Gastroesophageal sphincter (tissue), 4 donors: ENCODE results near the gene WDR26. TPM values are rescaled to one million over a fixed set of nuclear protein-coding genes. Genes with fewer than 3 reads are reported as not detected.
A peak's percentile ranks its signal among the peaks of the same experiment; 100 is the strongest.

ENCODE experiments used
- ATAC-seq: fragments of 150-250 bp; one replicate; pipeline ENCODE4 v1.9.1; 2016; ENCODE audit warnings: mild to moderate bottlenecking, moderate library complexity
- H3K27ac ChIP-seq, 4 donors: fragments of 200-600 bp; sonication (generic) in 3 of 4; 1 replicate in 3 of 4; 2 replicates in 1 of 4; pipeline ENCODE4 v1.5.1; 2016 to 2019
- H3K27me3 ChIP-seq: fragments of 200-600 bp; sonication (generic); one replicate; pipeline ENCODE4 v1.5.1; 2019
- H3K36me3 ChIP-seq, 2 donors: fragments of 200-600 bp; sonication (generic); one replicate each; pipeline ENCODE4 v1.5.1; 2019; ENCODE audit warnings: control low read depth in 1 of 2
- H3K4me1 ChIP-seq, 3 donors: fragments of 200-600 bp; sonication (generic); 1 replicate in 2 of 3; 2 replicates in 1 of 3; pipeline ENCODE4 v1.5.1; 2016 to 2019; ENCODE audit warnings: control low read depth in 2 of 3
- H3K4me3 ChIP-seq, 2 donors: fragments of 200-600 bp; sonication (generic); one replicate each; pipeline ENCODE4 v1.5.1; 2019; ENCODE audit warnings: mild to moderate bottlenecking in 1 of 2, moderate library complexity in 1 of 2
- H3K9me3 ChIP-seq, 3 donors: fragments of 200-600 bp; sonication (generic); one replicate each; pipeline ENCODE4 v1.5.1; 2017 to 2019; ENCODE audit warnings: control low read depth in 2 of 3
- EP300 ChIP-seq: sonication (generic); formaldehyde crosslinking; IDR thresholded peaks from one replicate; pipeline ENCODE4 v1.6.1; 2017; ENCODE audit warnings: antibody characterized with exemption, mild to moderate bottlenecking
- POLR2A ChIP-seq, 2 donors: fragments of 450-650 bp; IDR thresholded peaks; one replicate each; pipeline ENCODE4 v1.6.1; 2017; ENCODE audit warnings: antibody characterized with exemption in 2 of 2, mild to moderate bottlenecking in 2 of 2, moderate library complexity in 1 of 2
- POLR2AphosphoS5 ChIP-seq: sonication (generic); formaldehyde crosslinking; IDR thresholded peaks from one replicate; pipeline ENCODE4 v1.6.1; 2017; ENCODE audit warnings: antibody characterized with exemption
- WGBS, 2 donors: methylation state at CpG; one replicate each; pipeline ENCODE4 v1.1.5; 2018; ENCODE audit warnings: low coverage in 1 of 2; 5-methylcytosine and 5-hydroxymethylcytosine counted together
- total RNA-seq, 4 donors: library from RNA; depleted of rRNA; stranded (reverse); fragments of >200 nt; gene quantifications; one replicate each; pipeline ENCODE4 v1.1.0, GENCODE V29; 2016
- TF ChIP-seq, protein P1 (sequence below), 4 experiments: fragments of 200-600 bp in 2 of 4; fragments of 450-650 bp in 2 of 4; sonication (generic) in 1 of 4; IDR thresholded peaks; one replicate each; pipeline ENCODE4 v1.5.1; 2017 to 2019; ENCODE audit warnings: antibody characterized with exemption in 4 of 4, mild to moderate bottlenecking in 2 of 4, moderate library complexity in 2 of 4

Gene WDR26
- total RNA-seq, 4 donors from 2014 or later: 63.9 to 94.5 (median 77.7) TPM

DNA sequence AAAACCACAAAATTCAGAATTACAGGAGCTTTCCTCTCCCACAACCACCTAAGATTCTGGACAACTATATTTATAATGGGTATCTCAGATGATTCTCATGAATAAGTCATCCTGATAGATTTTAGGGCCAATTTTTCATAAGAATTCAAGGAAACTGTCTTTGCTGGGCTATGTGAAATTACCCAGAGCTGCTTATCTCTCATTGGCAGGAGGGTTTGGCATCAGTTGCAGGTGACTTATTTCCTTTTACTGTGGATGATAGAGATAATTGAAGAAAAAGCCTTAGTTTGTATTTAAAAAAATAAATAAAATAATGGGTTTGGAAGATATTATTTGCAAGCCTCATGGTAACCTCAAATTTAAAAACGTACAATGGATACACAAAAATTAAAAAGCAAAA lies 38.2 kb upstream of the WDR26 start:
- Histone ChIP-seq H3K27me3 (no peaks in the 10 kb centered on the region), H3K27ac (no peak overlapping the region), H3K9me3 (no peaks in the 10 kb centered on the region), H3K4me3 (no peak overlapping the region), H3K4me1 (no peaks in the 10 kb centered on the region), H3K36me3 (no peaks in the 10 kb centered on the region)
- WGBS, 2 donors: 80 to 100% methylated on average over 1 of the region's 1 CpG
- TF ChIP-seq POLR2AphosphoS5 (no peak), POLR2A (IDR thresholded peaks at IDR 0.05) (no peak), EP300 (no peak)
- TF ChIP-seq, protein P1, sequence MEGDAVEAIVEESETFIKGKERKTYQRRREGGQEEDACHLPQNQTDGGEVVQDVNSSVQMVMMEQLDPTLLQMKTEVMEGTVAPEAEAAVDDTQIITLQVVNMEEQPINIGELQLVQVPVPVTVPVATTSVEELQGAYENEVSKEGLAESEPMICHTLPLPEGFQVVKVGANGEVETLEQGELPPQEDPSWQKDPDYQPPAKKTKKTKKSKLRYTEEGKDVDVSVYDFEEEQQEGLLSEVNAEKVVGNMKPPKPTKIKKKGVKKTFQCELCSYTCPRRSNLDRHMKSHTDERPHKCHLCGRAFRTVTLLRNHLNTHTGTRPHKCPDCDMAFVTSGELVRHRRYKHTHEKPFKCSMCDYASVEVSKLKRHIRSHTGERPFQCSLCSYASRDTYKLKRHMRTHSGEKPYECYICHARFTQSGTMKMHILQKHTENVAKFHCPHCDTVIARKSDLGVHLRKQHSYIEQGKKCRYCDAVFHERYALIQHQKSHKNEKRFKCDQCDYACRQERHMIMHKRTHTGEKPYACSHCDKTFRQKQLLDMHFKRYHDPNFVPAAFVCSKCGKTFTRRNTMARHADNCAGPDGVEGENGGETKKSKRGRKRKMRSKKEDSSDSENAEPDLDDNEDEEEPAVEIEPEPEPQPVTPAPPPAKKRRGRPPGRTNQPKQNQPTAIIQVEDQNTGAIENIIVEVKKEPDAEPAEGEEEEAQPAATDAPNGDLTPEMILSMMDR (IDR thresholded peaks at IDR 0.05): no peak
- no peak for ATAC-seq

DNA sequence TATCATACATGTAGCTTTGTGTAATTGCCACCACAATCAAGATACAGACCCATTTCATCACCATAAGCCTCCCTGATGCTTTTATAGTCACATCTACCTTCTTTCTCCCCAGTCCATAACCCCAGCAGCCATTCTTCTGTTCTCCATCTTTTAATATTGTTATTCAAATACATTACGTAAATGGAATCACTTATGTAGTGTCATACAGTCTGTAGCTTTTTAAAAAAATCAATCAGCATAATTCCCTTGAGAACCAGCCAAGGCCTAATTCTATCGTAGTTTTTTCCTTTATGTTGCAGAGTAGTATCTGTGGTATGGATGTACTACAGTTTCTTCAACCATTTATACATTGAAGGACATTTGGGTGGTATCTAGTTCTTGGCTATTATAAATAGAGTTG lies 31.6 kb upstream of the WDR26 start:
- TF ChIP-seq, protein P1 (IDR thresholded peaks at IDR 0.05): no peak
- no peak for TF ChIP-seq EP300
- no peak for TF ChIP-seq POLR2AphosphoS5
- no peak for TF ChIP-seq POLR2A (IDR thresholded peaks at IDR 0.05)
- ATAC-seq: no peak
- WGBS, 2 donors: 71 to 76% methylated on average over 2 of the region's 2 CpGs

DNA sequence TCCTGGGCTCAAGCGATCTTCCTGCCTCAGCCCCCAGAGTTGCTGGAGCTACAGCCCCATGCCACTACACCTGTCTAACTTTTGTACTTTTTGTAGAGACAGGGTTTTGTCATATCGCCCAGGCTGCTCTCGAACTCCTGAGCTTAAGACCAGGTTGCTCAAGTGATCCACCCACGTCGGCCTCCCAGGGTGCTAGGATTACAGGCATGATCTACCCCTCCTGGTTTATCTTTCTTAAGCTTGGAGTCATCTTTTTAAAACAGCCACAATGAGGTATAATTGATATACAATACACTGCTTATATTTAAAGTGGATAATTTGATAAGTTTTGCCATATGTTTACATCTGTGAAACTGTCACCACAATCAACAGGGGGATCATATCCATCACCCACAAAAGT lies 25.4 kb upstream of the WDR26 start:
- peak overlapping the region in 3 of 4 donors; percentile 39 to 84 (median 83) for H3K27ac ChIP-seq
- H3K4me3 ChIP-seq: no peak overlapping the region
- peaks cover 3 to 51% (median 7%) of the 10 kb centered on the region in 3 donors for H3K4me1 ChIP-seq
- no peak for ATAC-seq
- H3K27me3 ChIP-seq: no peaks in the 10 kb centered on the region
- TF ChIP-seq POLR2A (IDR thresholded peaks at IDR 0.05): no peak
- TF ChIP-seq POLR2AphosphoS5: no peak
- TF ChIP-seq, protein P1 (IDR thresholded peaks at IDR 0.05): no peak
- no peak for TF ChIP-seq EP300
- H3K9me3 ChIP-seq: no peaks in the 10 kb centered on the region
- H3K36me3 ChIP-seq: no peaks in the 10 kb centered on the region
- 89% methylated on average over 5 of the region's 5 CpGs; no CpG with 5 or more reads in 1 of the 2 donors for WGBS, 2 donors

More for the DNA sequence above, 31.6 kb upstream of the WDR26 start:
- no peaks in the 10 kb centered on the region for H3K27me3 ChIP-seq
- H3K27ac ChIP-seq: no peak overlapping the region
- H3K9me3 ChIP-seq: no peaks in the 10 kb centered on the region
- no peak overlapping the region for H3K4me3 ChIP-seq
- no peaks in the 10 kb centered on the region for H3K36me3 ChIP-seq
- H3K4me1 ChIP-seq: no peaks in the 10 kb centered on the region

DNA sequence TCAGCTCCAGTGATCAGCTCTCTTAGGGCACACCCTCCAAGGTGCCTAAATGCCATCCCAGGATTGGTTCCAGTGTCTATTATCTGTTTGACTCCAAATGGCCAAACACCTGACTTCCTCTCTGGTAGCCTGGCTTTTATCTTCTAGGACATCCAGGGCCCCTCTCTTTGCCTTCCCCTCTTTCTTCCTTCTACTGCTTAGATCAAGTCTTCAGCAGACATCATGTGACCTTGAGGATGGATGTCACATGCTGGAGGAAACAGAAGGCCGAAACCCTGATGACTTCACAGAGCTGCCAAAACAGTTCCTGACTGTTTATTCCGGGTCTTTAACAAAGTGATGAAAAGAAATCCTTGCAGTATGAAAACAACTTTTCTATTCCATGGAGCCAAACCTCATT lies 24.4 kb upstream of the WDR26 start:
- H3K27ac ChIP-seq: peak overlapping the region in 3 of 4 donors; percentile 53 to 84 (median 83)
- no peaks in the 10 kb centered on the region for H3K9me3 ChIP-seq
- no peak overlapping the region for H3K4me3 ChIP-seq
- H3K36me3 ChIP-seq: no peaks in the 10 kb centered on the region
- ATAC-seq: no peak
- no peaks in the 10 kb centered on the region for H3K27me3 ChIP-seq
- TF ChIP-seq, protein P1 (IDR thresholded peaks at IDR 0.05): no peak
- TF ChIP-seq EP300: no peak
- no peak for TF ChIP-seq POLR2A (IDR thresholded peaks at IDR 0.05)
- no peak for TF ChIP-seq POLR2AphosphoS5
- WGBS, 2 donors: 0 to 27% methylated on average over 1 to 2 of the region's 2 CpGs
- H3K4me1 ChIP-seq: peaks cover 5 to 60% (median 7%) of the 10 kb centered on the region in 3 donors

DNA sequence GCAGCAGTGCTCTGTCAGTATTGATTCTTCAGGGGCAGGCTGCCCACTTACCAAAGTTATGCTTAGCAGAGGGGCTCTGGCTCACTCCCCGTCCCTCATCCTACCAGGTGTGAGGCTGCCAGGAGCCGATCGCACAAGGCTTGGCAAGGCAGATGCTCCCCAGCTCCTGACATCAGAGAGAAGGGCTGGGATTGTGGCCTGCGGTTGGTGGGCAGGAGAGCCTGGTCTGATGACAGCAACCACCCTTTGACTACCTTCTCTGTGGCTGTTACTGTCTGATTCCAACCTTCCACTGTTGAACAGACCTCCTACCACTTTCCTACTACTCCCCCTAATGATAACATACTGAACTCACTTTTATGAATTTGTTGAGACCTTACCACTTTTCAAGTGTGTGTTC lies 23.7 kb upstream of the WDR26 start:
- TF ChIP-seq POLR2AphosphoS5: no peak
- no peak for TF ChIP-seq EP300
- TF ChIP-seq POLR2A (IDR thresholded peaks at IDR 0.05): no peak
- TF ChIP-seq, protein P1 (IDR thresholded peaks at IDR 0.05): no peak
- H3K4me3 ChIP-seq: no peak overlapping the region
- H3K9me3 ChIP-seq: no peaks in the 10 kb centered on the region
- peak overlapping the region in 3 of 4 donors; percentile 53 to 84 (median 83) for H3K27ac ChIP-seq
- ATAC-seq: no peak
- WGBS, 2 donors: 69 to 88% methylated on average over 2 to 4 of the region's 4 CpGs
- no peaks in the 10 kb centered on the region for H3K27me3 ChIP-seq
- no peaks in the 10 kb centered on the region for H3K36me3 ChIP-seq
- H3K4me1 ChIP-seq: peaks cover 5 to 67% (median 7%) of the 10 kb centered on the region in 3 donors
